K562 (cell line): ENCODE results near the gene FRYL.

Source experiments
- ELK1 ChIP-seq: sonication (generic); formaldehyde crosslinking; IDR thresholded peaks from 2 replicates; pipeline ENCODE4 v1.8.1; 2022; ENCODE audit warnings: missing genetic modification reagents
- MAFF ChIP-seq: IDR thresholded peaks from 2 replicates; pipeline ENCODE4 v1.6.1; 2012; ENCODE audit warnings: low read length, improper control_type of control experiment
- PHF21A ChIP-seq: fragments of 450-650 bp; IDR thresholded peaks from 2 replicates; pipeline ENCODE4 v1.6.1; 2017; ENCODE audit warnings: low read depth, borderline replicate concordance
- POLR2A ChIP-seq: fragments of 450-650 bp; conservative IDR thresholded peaks from 2 replicates; pipeline ENCODE4 v1.6.1; 2016
- SPI1 ChIP-seq: IDR thresholded peaks from 2 replicates; pipeline ENCODE4 v1.6.1; 2011; ENCODE audit warnings: low read depth, low read length, control low read depth, borderline replicate concordance
- SRSF1 ChIP-seq: fragments of 200-400 bp; formaldehyde crosslinking; IDR thresholded peaks from 2 replicates; pipeline ENCODE4 v1.6.1; 2017; ENCODE audit warnings: mild to moderate bottlenecking, low read depth, low read length, moderate library complexity
- ZNF239 ChIP-seq: fragments of 250-450 bp; sonication (Bioruptor Pico); IDR thresholded peaks from 2 replicates; pipeline ENCODE4 v1.4.0; 2020; ENCODE audit warnings: mild to moderate bottlenecking
- ZNF274 ChIP-seq: IDR thresholded peaks from 2 replicates; pipeline ENCODE4 v1.6.1; 2011; ENCODE audit warnings: low read depth, mild to moderate bottlenecking, low read length, moderate library complexity, borderline replicate concordance
- TF ChIP-seq, protein P1 (sequence below), 2 experiments: fragments of 200-800 bp in 1 of 2; sonication (Bioruptor generic) in 1 of 2; sonication (generic) in 1 of 2; formaldehyde crosslinking in 1 of 2; IDR thresholded peaks in 1 of 2; conservative IDR thresholded peaks in 1 of 2; 2 replicates each; pipeline versions ENCODE4 v1.5.0 to v1.6.1; 2016 to 2020; ENCODE audit warnings: missing compliant biosample characterization in 1 of 2, missing genetic modification characterization in 1 of 2, missing genetic modification reagents in 1 of 2
- TF ChIP-seq, protein P2 (sequence below), 3 experiments: IDR thresholded peaks in 2 of 3; conservative IDR thresholded peaks in 1 of 3; 2 replicates each; pipeline ENCODE4 v1.5.1; 2011 to 2012; ENCODE audit warnings: low read length in 3 of 3, mild to moderate bottlenecking in 3 of 3, control low read depth in 2 of 3, improper control_type of control experiment in 1 of 3, inconsistent platforms in 1 of 3, low read depth in 1 of 3, mixed read lengths in 1 of 3, moderate library complexity in 1 of 3; ENCODE audit not compliant: insufficient read depth in 2 of 3

GRCh38 chr4:48543796-48544195, 236.3 kb downstream of the FRYL start:
- TF ChIP-seq SRSF1 (no peak), MAFF (no peak), ELK1 (CRISPR knock-in tag) (no peak), SPI1 (no peak), ZNF274 (no peak), ZNF239 (no peak), PHF21A (no peak), POLR2A (no peak)
- TF ChIP-seq, protein P1, sequence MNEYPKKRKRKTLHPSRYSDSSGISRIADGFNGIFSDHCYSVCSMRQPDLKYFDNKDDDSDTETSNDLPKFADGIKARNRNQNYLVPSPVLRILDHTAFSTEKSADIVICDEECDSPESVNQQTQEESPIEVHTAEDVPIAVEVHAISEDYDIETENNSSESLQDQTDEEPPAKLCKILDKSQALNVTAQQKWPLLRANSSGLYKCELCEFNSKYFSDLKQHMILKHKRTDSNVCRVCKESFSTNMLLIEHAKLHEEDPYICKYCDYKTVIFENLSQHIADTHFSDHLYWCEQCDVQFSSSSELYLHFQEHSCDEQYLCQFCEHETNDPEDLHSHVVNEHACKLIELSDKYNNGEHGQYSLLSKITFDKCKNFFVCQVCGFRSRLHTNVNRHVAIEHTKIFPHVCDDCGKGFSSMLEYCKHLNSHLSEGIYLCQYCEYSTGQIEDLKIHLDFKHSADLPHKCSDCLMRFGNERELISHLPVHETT (CRISPR knock-in tag; conservative IDR thresholded peaks at IDR 0.05 in 1 of 2, IDR thresholded peaks at IDR 0.05 in 1 of 2) = no peak
- TF ChIP-seq, protein P2, sequence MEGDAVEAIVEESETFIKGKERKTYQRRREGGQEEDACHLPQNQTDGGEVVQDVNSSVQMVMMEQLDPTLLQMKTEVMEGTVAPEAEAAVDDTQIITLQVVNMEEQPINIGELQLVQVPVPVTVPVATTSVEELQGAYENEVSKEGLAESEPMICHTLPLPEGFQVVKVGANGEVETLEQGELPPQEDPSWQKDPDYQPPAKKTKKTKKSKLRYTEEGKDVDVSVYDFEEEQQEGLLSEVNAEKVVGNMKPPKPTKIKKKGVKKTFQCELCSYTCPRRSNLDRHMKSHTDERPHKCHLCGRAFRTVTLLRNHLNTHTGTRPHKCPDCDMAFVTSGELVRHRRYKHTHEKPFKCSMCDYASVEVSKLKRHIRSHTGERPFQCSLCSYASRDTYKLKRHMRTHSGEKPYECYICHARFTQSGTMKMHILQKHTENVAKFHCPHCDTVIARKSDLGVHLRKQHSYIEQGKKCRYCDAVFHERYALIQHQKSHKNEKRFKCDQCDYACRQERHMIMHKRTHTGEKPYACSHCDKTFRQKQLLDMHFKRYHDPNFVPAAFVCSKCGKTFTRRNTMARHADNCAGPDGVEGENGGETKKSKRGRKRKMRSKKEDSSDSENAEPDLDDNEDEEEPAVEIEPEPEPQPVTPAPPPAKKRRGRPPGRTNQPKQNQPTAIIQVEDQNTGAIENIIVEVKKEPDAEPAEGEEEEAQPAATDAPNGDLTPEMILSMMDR (IDR thresholded peaks at IDR 0.05 in 2 of 3, conservative IDR thresholded peaks at IDR 0.05 in 1 of 3; ENCODE audit: insufficient read depth in 2 of 3, low read depth in 1 of 3, low read length in 3 of 3) = no peak
